ENCODE data around the gene TMEM132E. TPM values are rescaled to one million over a fixed set of nuclear protein-coding genes. Genes with fewer than 3 reads are reported as not detected.

TMEM132E gene
- total RNA-seq, 6 experiments from 2014 or later: not detected

DNA sequence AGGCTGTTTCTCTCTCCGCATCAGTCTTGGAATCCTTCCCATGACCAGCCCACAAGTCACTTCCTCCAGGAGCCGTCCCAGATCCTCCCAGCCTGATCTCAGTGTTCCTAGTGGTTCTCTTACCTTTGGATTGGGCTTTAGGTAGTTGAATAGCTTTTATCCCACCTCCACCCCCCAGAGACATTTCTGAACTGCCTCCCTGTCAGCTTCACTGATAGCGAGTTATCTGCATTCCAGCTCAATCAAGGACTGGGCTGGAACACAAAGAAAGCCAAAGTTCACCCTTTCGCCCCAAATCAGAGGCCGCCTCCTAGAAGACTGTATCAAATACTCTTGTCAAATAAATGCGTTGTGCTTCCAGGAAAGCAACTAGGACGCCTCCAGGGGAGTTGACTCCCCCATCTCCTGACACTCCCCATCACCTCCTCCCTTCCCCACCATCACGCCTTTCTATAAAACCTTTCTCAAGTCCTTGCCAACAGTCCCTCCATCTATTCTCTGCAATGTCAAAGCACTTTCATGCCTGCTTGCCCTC is 72.7 kb downstream of the TMEM132E start:
- H3K27ac Mint-ChIP-seq: no peak overlapping the region
- H3K4me3 Mint-ChIP-seq: no peak overlapping the region
- H3K4me1 Mint-ChIP-seq (ENCODE audit: low read depth): no peaks in the 10 kb centered on the region
- peaks cover 24% of the 10 kb centered on the region for H3K27me3 Mint-ChIP-seq (ENCODE audit: insufficient read depth)
- no peak for DNase-seq
- H3K9me3 Mint-ChIP-seq: no peaks in the 10 kb centered on the region
- H3K36me3 Mint-ChIP-seq (ENCODE audit: low read depth): no peaks in the 10 kb centered on the region
- TF ChIP-seq, protein P1, sequence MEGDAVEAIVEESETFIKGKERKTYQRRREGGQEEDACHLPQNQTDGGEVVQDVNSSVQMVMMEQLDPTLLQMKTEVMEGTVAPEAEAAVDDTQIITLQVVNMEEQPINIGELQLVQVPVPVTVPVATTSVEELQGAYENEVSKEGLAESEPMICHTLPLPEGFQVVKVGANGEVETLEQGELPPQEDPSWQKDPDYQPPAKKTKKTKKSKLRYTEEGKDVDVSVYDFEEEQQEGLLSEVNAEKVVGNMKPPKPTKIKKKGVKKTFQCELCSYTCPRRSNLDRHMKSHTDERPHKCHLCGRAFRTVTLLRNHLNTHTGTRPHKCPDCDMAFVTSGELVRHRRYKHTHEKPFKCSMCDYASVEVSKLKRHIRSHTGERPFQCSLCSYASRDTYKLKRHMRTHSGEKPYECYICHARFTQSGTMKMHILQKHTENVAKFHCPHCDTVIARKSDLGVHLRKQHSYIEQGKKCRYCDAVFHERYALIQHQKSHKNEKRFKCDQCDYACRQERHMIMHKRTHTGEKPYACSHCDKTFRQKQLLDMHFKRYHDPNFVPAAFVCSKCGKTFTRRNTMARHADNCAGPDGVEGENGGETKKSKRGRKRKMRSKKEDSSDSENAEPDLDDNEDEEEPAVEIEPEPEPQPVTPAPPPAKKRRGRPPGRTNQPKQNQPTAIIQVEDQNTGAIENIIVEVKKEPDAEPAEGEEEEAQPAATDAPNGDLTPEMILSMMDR (IDR thresholded peaks at IDR 0.05): no peak

- peaks cover 16% of the 10 kb centered on the region for H3K27me3 Mint-ChIP-seq (ENCODE audit: insufficient read depth)
- no peak overlapping the region for H3K4me3 Mint-ChIP-seq
- DNase-seq: no peak
- TF ChIP-seq, protein P1 (IDR thresholded peaks at IDR 0.05): no peak
- no peaks in the 10 kb centered on the region for H3K9me3 Mint-ChIP-seq
- no peaks in the 10 kb centered on the region for H3K36me3 Mint-ChIP-seq (ENCODE audit: low read depth)
- no peaks in the 10 kb centered on the region for H3K4me1 Mint-ChIP-seq (ENCODE audit: low read depth)
- no peak overlapping the region for H3K27ac Mint-ChIP-seq
Observed at GRCh38 chr17:34653511-34653910, 74.1 kb downstream of the TMEM132E start.

DNA sequence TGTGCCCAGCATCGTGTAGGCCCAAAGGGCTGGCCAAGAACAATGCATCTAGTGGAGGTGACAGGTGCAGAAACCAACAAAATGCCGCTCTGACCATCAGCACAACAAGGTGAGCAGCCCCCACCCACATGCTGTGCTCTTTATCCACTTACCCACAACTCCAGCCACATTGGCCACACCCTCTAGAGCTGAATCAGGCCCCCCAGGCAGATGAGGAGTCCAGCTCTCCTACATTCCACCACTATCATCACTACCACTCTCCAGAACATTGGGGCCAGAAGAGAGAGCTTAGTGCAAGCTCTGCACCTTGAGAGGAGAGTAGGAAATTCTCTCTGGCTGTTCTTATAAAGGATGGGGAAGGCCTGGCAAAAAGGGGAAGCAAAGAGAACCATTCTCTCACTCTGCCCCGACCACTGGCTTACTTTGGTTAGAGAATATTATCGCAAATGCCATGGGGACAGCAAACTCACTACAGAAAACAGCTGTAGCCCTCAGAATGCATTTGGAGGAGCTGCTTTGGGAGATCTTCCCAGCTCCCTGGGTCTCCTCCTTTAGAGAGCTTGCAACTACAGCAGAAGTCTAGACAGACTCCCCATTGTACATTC is 75.0 kb downstream of the TMEM132E start:
- Mint-ChIP-seq H3K27me3 (ENCODE audit: insufficient read depth) (peaks cover 13% of the 10 kb centered on the region), H3K9me3 (no peaks in the 10 kb centered on the region), H3K4me3 (no peak overlapping the region), H3K4me1 (ENCODE audit: low read depth) (no peaks in the 10 kb centered on the region), H3K27ac (no peak overlapping the region), H3K36me3 (ENCODE audit: low read depth) (no peaks in the 10 kb centered on the region)
- TF ChIP-seq, protein P1 (IDR thresholded peaks at IDR 0.05): no peak
- DNase-seq: no peak

DNA sequence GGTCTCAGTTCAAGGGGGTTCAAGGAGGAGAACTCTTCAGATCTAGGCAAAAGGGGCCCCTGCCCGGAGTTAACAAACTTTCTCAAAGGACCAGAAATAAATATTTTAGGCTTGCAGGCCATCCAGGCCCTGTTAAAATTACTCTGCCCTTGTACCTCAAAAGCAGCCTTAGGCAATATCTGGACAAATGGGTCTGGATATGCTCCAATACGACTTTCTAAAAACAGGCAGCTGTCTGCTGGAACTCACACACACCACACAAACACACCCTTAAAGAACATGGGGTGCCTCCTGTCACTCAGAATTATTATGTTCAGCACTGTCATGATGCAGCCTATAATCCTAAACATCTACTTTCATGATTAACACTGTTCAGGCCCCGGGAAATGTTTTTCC is 75.5 kb downstream of the TMEM132E start:
- no peaks in the 10 kb centered on the region for H3K4me1 Mint-ChIP-seq (ENCODE audit: low read depth)

GRCh38 chr17:34656801-34657200 is 77.4 kb downstream of the TMEM132E start:
- TF ChIP-seq, protein P1 (IDR thresholded peaks at IDR 0.05): no peak
- H3K9me3 Mint-ChIP-seq: no peaks in the 10 kb centered on the region
- H3K4me1 Mint-ChIP-seq (ENCODE audit: low read depth): no peaks in the 10 kb centered on the region
- H3K4me3 Mint-ChIP-seq: no peak overlapping the region
- DNase-seq: no peak
- H3K27me3 Mint-ChIP-seq (ENCODE audit: insufficient read depth): peaks cover 9% of the 10 kb centered on the region
- no peak overlapping the region for H3K27ac Mint-ChIP-seq
- H3K36me3 Mint-ChIP-seq (ENCODE audit: low read depth): no peaks in the 10 kb centered on the region

More for the DNA sequence above, 75.5 kb downstream of the TMEM132E start:
- TF ChIP-seq, protein P1 (IDR thresholded peaks at IDR 0.05): no peak
- DNase-seq: no peak
- Mint-ChIP-seq H3K36me3 (ENCODE audit: low read depth) (no peaks in the 10 kb centered on the region), H3K27ac (no peak overlapping the region), H3K27me3 (ENCODE audit: insufficient read depth) (peaks cover 9% of the 10 kb centered on the region), H3K9me3 (no peaks in the 10 kb centered on the region), H3K4me3 (no peak overlapping the region)
